IPS-11a (cell line): Measurements from ENCODE around the gene AKT3.

Source experiments
- H3K4me3 ChIP-seq: one replicate; pipeline ENCODE4 v1.5.1; 2013; ENCODE audit warnings: low read depth, low read length, control low read depth

The AKT3 gene

DNA sequence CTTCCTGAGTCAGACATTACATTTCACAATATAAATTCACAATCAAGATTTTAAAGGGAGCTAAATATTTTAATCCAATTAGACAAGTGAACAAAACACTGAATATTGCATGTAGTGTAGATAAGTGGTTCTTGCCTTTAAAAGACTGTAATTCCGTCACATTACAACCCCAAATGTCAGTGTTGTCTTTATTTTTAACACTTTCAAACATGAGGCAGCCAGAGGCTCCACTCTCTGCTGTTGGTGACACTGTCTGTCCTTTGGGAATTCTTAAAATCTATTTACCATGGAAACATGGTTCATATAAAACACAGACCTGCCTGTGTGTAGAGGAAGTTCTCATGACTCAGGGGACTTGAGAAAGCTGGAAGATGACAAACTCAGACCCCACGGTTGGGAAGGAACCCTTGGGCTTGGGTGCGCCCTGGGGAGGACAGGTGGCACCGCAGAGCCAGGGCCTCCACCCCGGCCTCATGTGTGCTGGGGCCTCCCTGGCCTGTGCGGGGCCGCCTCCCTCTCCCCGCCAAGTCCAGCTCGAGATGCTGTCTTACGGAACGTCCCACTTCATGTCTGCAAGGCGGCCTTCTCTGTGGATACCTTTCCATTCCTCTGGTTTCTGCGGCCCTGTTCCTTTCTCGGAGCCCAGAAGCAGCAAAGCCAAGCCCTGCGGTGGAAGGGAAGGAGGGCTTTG lies 355.2 kb downstream of the AKT3 start:
- H3K4me3 ChIP-seq: no peak overlapping the region

DNA sequence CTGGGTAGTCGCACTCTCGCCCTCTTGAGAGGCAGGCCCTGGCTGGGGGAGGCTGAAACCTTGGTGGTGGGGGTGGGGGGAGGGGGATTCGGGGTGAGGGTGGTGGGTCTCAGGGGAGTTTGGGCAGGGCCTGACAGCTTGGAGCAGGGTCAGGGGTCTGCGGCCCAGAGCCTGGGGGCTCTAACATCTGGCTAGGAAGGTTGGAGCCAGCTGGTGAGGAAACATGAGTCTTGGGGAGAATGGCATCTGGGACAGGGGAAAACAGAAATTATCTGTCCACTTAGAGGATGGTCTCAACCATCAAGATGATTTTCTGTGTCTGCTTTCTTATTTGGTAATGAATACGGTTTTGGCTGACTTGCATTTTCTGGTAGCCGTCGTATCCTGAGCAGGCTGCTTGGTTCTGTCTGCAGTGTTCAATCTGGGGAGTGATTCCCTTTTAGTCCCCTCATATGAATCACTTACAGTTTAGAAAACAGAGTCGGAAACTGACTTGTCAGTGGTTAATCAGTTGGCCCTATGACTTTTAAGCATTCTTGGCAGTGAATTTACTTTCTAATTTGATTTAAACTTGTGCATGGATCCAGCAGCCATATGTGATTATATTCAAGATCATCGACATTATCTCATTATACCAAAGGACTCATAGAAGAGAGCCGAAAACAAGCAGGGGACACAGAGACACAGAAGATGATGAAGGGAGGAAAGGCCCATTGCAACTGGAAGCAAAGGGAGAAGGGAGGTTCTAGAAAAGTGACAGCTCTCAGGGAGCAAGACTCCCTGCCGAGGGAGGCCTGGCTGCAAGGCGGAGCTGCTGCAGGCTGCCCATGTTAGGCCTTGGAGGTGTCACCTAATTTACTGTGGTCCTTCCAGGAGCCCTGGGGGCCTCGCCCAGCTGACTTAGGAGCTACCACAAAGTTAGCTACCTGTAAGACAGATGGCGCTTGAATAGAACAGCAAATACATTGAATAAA lies 356.6 kb downstream of the AKT3 start:
- no peak overlapping the region for H3K4me3 ChIP-seq

GRCh38 chr1:243490748-243491686 lies 359.0 kb downstream of the AKT3 start:
- H3K4me3 ChIP-seq: no peak overlapping the region

DNA sequence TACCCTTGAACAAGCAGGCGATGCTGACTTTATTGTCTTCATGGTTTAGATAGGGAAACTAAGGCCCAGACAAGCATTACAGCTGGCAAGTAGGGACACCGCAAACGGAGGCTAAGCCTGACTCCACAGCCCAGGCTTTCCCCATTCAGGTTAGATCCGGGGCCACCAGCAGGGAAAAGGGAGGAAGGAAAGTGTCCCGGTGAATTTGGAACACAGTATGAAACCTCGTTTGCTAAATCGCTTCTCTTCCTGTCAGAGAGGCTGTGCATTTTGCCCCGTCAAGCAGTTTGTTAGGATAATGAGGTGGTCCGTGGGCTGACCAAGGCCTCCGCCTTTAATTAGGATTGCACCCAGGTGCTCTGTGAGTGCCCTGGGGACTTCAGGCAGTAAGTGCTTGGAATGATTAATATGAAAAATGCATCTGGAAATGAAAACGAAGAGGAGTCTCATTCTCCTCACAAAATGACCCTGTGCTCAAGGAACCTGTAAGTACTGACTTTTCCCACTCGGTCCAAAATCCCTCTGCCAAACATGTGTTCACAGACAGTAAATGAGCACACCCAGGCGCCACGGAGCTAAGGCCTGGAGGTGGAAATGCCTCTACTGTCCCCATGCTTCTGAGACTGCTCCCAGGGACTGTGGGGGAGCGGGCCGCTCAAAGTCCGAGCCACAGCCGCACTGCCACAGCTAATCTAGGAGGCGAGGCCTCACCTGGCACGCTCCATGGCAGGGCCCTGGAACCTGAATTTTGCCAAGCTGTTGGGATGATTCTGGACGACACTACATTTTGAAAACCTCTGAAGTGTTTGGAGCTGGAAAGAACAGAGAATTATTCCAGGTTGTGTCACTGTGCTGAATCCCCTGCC lies 360.1 kb downstream of the AKT3 start:
- H3K4me3 ChIP-seq: no peak overlapping the region

DNA sequence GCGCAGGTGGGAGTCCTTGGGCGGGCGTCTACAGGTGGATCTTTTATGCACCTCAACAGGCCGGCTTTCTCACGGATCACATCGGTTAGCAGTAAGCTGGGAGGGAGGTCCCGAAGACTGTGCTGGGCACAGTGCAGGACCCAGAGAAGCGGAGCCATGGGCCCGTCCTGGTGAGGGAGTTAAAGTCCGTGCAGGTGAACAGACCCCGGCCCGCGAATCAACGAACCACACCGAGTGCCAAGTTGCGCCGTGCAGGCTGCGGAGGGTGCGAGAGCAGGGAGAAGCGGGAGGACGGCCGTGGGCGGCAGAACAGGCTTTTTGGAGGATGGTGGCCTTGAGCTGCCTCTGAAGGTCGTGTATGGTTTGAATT lies 360.9 kb downstream of the AKT3 start:
- H3K4me3 ChIP-seq: no peak overlapping the region

DNA sequence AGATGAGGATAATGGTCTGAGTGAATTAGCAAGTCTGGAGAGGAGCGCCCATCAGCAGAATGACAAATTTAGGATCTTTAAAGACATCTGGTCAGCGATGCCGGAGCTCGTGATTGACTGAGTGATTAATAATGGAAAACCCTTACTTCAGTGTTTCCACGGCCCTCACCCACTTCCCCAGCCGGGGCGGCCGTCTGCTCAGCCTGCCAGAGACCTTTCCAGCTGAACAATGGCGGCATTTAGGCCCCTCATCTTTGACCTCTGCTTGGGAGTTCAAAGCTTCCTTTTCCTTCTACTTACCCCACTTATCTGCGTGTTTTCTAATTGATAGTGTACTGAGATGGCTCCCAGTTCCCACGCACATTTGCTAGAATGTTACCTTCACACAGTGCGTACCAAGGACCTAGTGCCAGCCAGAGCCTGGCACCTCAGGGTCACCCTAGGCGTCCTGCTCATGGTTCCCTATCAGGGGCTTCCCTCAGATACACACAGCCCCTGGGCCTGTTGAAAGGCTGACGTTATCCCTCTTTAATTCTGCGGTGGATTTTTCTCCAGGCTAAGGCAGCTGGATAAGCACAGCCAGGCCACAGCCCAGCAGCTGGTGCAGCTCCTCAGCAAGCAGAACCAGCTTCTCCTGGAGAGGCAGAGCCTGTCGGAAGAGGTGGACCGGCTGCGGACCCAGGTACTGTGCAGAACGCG lies 361.4 kb downstream of the AKT3 start:
- H3K4me3 ChIP-seq: no peak overlapping the region

GRCh38 chr1:243487649-243488227 lies 362.3 kb downstream of the AKT3 start:
- H3K4me3 ChIP-seq: no peak overlapping the region

GRCh38 chr1:243487036-243487648 lies 362.9 kb downstream of the AKT3 start:
- H3K4me3 ChIP-seq: no peak overlapping the region

- no peak overlapping the region for H3K4me3 ChIP-seq
These were observed 366.1 kb downstream of the AKT3 start for GRCh38 chr1:243483952-243484351.

DNA sequence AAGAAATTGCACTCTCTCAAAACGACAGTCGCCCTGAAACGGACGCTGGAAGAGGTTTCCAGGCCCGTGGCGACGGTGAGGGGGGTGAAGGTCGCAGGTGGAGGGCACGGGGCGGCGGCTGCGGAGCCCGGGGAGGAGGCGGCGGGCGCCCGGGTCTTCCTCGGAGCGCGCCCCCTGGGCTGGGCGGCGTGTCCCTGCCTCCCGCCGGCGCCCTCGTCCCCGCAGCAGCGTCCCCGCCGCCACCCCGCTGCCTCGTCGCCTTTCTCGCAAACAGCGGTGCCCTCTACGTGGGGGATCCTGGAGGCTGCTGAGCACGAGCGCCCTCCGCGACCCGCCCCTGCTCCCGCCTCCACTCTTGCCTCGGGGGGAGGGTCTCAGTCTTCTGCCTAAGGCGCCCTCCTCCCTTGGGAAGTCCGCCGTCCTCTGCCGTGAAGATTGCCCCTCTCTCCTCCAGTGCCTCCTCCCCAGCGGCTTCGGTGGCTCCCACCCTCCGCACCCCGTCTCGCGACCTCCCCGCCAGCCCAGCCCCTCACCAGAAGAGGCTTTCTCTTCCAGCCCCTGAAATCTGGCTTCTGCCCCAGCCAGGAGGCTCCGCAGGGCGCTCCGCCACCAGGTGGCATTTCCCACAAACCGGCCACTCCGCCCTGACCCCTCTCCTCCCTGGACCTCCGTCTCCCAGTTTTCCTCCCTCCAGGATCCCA lies 366.8 kb downstream of the AKT3 start:
- peak overlapping the region; percentile 45 for H3K4me3 ChIP-seq

- peak overlapping the region; percentile 45 for H3K4me3 ChIP-seq
These were observed 367.7 kb downstream of the AKT3 start for GRCh38 chr1:243482141-243483022.

DNA sequence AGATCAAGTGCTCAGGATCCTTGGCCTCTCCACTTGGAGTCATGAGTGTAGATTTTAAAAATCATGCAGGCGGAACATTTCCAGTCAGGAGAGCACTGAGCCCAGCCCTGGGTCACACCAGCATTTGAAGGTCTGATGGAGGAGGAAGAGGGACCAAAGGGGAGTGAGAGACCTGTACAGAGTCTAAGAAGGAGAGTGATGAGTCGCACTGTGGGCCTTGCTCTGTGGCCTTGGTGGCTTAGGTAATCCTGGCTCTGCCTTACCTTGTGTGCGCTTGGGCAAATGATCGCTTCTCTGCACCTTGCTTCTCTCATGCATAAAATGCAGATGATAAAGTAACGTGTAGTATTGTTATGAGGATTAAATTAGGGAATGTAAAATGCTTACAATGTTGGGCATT lies 368.9 kb downstream of the AKT3 start:
- H3K4me3 ChIP-seq: no peak overlapping the region

GRCh38 chr1:243477731-243478290 lies 372.2 kb downstream of the AKT3 start:
- no peak overlapping the region for H3K4me3 ChIP-seq

- H3K4me3 ChIP-seq: no peak overlapping the region
These were observed 374.1 kb downstream of the AKT3 start for GRCh38 chr1:243475966-243476365.

GRCh38 chr1:243474906-243475305 lies 375.1 kb downstream of the AKT3 start:
- H3K4me3 ChIP-seq: no peak overlapping the region

GRCh38 chr1:243474136-243474881 lies 375.7 kb downstream of the AKT3 start:
- no peak overlapping the region for H3K4me3 ChIP-seq
